GM12892 (cell line): ENCODE data around the gene ADARB2.

Source experiments
- DNase-seq: peaks from one replicate; pipeline ENCODE4 v3.0.0; 2011; ENCODE audit not compliant: insufficient read length
- FAIRE-seq: peaks from 2 replicates; lab custom pipeline; 2011; peaks lifted over from hg19 to GRCh38; lab: Jason Lieb, UNC
- POLR2A ChIP-seq: IDR thresholded peaks from 2 replicates; pipeline ENCODE4 v1.6.1; 2011; ENCODE audit warnings: low read depth, low read length, control low read depth
- POLR2AphosphoS5 ChIP-seq: IDR thresholded peaks from 2 replicates; pipeline ENCODE4 v1.6.1; 2011; ENCODE audit warnings: low read depth, low read length, control low read depth
- TAF1 ChIP-seq: IDR thresholded peaks from 2 replicates; pipeline ENCODE4 v1.6.1; 2011; ENCODE audit warnings: low read depth, mild to moderate bottlenecking, control low read depth, low read length, borderline replicate concordance

Gene ADARB2

DNA sequence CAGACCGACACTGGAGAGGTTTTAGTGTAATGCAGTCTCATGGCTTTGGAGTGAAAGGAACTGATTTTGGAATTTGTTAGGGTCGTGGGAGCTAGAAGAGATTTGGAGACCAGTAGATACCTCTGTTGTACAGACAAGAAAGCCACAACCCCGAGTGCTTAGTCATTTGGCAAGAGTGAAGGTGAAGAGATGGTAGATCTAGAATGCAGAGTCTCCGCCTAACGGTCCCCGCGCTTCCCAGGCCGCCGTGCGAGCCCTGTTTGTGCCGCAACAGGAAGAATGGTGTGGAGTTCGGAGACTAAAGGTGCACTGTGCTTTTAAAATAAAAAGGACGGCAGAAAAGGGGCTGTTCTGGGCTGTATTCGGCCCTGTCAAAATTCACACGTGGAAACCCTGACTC lies 186.7 kb downstream of the ADARB2 start:
- FAIRE-seq (no peak), DNase-seq (no peak)
- TF ChIP-seq POLR2A = no peak
- TF ChIP-seq TAF1 = no peak
- TF ChIP-seq POLR2AphosphoS5 = no peak

DNA sequence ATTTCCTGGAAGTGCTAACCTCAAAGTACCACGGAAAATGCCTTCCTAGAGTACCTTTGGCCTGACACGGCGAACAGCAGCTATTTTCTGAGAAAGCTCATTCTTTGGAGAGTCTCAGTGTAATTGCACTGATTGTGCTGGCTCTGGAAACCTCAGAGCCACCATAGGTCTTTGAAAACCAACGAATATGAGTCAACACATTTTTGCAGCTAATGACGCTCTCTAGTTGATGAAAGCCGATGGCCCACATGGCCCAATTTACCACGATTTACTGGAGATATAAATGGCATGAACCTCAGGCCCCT lies 187.1 kb downstream of the ADARB2 start:
- TF ChIP-seq POLR2AphosphoS5 (no peak), TAF1 (no peak), POLR2A (no peak)
- FAIRE-seq (no peak), DNase-seq (no peak)

DNA sequence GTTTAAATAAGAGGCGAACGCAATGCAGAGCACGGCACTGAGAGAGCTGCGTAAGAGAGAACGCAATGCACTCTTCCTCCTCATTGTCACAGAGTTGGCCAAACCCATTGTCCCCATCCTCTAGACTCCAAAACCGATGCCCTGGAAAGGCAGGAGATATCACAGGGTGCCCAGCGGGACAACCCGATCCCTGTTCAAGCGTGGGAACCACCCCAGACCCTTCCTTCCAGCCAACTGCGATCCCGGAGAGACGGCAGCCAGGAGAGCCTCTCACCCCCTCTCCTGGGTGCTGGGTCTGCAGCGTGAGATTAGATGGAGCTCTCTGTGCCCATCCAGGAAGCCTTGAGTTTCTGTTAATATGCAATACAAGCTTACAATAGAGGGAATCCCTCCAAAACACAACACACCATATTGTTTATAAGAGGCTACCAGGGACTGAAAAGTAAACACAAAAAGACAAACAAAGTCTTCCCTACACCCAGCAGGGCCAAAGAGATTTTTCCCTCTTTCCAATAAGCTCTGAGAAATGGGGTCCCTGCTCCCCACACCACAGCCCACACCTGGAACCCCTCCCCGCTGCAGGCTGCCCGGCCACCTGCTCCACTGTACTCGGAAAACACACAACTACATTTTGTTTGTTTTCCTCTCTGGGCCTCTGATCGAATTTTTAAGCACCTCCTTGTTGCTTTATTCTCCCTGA lies 187.6 kb downstream of the ADARB2 start:
- FAIRE-seq = no peak
- TF ChIP-seq POLR2A (no peak), TAF1 (no peak), POLR2AphosphoS5 (no peak)
- DNase-seq = no peak

DNA sequence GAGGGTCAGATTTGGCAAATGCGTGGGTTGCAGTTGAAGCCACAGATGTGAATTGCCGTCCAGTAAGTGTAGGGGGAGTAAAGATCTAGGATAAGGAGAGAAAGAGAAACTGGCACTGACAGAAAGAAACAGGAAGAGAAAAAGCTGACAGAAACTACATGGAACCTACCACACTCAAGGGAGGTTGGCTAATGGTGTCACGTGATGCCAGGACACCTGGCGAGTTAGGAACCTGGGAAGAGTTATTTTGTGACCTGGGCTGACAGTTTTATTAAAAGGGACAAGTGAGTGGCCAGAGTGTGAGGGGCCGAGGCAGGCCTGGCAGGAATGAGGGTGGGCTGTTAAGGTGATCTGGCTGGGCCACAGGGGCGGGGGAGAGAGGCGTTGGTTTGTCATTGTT lies 188.7 kb downstream of the ADARB2 start:
- FAIRE-seq (no peak), DNase-seq (no peak)
- TF ChIP-seq POLR2A (no peak), TAF1 (no peak), POLR2AphosphoS5 (no peak)

- TF ChIP-seq POLR2AphosphoS5 = no peak
- no peak for TF ChIP-seq POLR2A
- TF ChIP-seq TAF1 = no peak
- DNase-seq (no peak), FAIRE-seq (no peak)
These were observed 189.2 kb downstream of the ADARB2 start for GRCh38 chr10:1548146-1548545.

DNA sequence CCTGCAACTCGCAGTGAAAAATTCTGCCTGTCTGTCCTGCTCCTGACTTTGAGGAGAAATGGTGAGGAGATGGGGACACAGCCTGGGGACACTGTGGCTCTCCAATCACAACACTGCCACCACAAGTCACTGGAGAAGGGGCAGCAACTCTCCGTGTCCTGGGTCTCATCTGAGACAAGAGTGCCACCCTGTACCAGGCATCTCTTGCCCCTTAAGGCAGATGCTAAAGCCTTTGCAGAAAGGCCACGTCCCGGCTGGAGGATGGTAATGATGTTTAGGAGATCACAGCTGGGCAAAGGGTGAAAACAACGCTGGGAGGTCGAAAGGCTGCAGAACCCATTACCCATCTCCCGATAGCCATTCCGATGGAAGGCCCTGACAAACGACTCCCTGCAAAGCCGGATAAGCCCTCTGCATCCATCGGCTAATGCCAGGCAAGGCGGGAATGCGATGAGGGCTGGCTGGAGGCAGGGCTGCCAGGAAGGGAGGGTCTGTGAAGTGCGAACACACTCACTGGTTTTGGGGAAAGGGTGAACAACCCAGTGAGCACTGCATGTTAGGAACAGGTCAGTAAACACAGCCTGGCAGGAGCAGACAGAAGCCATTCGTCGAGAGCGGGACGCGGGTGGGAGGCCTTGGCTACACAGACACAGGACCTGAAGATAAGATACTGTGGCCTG lies 190.8 kb downstream of the ADARB2 start:
- DNase-seq (no peak), FAIRE-seq (no peak)
- TF ChIP-seq POLR2A (no peak), POLR2AphosphoS5 (no peak), TAF1 (no peak)

DNA sequence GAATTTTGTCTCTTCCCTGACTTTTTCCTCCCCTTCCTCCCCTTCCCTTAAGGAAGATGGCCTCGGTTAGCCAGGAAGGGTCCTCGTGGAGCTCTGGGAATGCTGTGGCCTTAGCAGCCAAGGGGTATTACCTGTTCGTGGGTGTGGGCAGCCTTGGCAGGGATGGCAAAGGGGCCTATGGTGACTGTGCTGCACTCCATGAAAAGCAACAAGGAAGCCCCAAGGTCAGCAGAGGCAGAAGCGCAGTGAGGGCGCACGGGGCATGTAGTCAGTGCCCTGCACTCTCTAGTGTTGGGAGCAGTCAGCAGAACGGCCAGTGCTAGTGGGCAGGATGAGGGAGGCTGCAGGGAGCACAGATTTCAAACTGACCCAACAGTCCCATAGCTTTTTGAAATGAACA lies 191.8 kb downstream of the ADARB2 start:
- TF ChIP-seq POLR2AphosphoS5 (no peak), TAF1 (no peak), POLR2A (no peak)
- DNase-seq (no peak), FAIRE-seq (no peak)

DNA sequence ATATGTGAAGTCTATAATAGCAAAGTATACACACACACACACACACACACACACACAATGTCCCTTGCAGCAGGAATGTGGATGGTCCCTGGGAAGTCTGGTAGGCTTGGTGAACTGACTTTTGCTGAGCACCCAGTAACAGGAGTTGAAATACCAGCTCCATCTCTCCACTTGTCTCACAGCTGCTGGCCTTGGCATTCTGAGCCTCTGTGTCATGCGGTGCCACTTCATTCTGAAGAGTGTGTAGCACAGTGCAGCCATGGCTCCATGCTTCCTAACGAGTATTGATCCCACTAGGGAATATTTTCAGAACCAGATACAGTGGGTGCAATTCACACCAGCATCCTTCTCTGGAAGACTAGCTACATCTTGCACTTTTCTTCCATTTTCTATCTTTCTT lies 192.4 kb downstream of the ADARB2 start:
- FAIRE-seq = no peak
- no peak for DNase-seq
- TF ChIP-seq TAF1 (no peak), POLR2AphosphoS5 (no peak), POLR2A (no peak)

- FAIRE-seq (no peak), DNase-seq (no peak)
- no peak for TF ChIP-seq POLR2AphosphoS5
- TF ChIP-seq POLR2A = no peak
- no peak for TF ChIP-seq TAF1
These were observed 193.1 kb downstream of the ADARB2 start for GRCh38 chr10:1544209-1544673.

GRCh38 chr10:1543596-1543995 lies 193.7 kb downstream of the ADARB2 start:
- FAIRE-seq (no peak), DNase-seq (no peak)
- TF ChIP-seq TAF1 = no peak
- TF ChIP-seq POLR2A = no peak
- TF ChIP-seq POLR2AphosphoS5 = no peak

DNA sequence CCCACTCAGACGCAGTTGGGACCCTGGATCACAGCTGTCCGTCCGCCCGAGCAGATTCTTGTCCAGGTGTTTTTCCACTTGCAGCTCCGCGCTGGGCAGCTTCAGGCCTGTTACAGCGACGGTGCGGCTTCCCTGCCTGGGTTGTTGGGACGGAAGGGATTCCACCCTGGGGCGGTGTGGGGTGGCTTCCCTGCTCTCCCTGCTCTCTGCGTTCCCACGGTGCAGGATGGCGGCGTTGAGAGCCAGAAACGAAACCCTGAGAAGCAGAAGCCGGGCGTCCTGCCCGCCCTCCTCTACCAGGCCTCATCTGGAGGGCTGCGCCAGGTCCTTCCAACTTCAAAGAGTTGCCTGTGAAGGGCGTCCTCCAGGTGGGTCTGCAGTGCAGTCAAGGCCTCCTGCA lies 194.4 kb downstream of the ADARB2 start:
- no peak for TF ChIP-seq POLR2A
- no peak for TF ChIP-seq TAF1
- no peak for TF ChIP-seq POLR2AphosphoS5
- DNase-seq (no peak), FAIRE-seq (no peak)

- no peak for FAIRE-seq
- TF ChIP-seq POLR2AphosphoS5 (no peak), TAF1 (no peak), POLR2A (no peak)
- no peak for DNase-seq
These were observed 197.2 kb downstream of the ADARB2 start for GRCh38 chr10:1540144-1540543.

GRCh38 chr10:1539216-1539615 lies 198.1 kb downstream of the ADARB2 start:
- FAIRE-seq (no peak), DNase-seq (no peak)
- TF ChIP-seq TAF1 = no peak
- TF ChIP-seq POLR2A = no peak
- TF ChIP-seq POLR2AphosphoS5 = no peak
